Right lobe of liver (tissue), 6 donors: ENCODE data around the gene RSAD2. TPM values are rescaled to one million over a fixed set of nuclear protein-coding genes. Genes with fewer than 3 reads are reported as not detected.
A peak's percentile ranks its signal among the peaks of the same experiment; 100 is the strongest.
"Not testable (repeated sequence)": the region's sequence is repeated elsewhere in the genome, so short reads cannot be mapped to it uniquely, and the experiment has no call there.

Experiments
- ATAC-seq, 4 donors: fragments of 200-7000 bp; cut with Tn5 transposase; one replicate each; pipeline ENCODE4 v1.9.1; 2020; ENCODE audit warnings: mild to moderate bottlenecking in 4 of 4, moderate library complexity in 4 of 4
- DNase-seq, 3 donors: peaks; one replicate each; pipeline ENCODE4 v3.0.0-alpha.2; 2020
- H3K27ac ChIP-seq, 3 donors: fragments of 200-600 bp; one replicate each; pipeline ENCODE4 v1.8.0; 2022
- H3K27me3 ChIP-seq, 2 donors: fragments of 200-600 bp; one replicate each; pipeline ENCODE4 v1.8.0; 2022
- H3K36me3 ChIP-seq, 4 donors: fragments of 200-600 bp; sonication (generic) in 1 of 4; one replicate each; pipeline versions ENCODE4 v1.5.1 to v1.8.0; 2017 to 2022; ENCODE audit warnings: control low read depth in 1 of 4
- H3K4me1 ChIP-seq, 4 donors: fragments of 200-600 bp; sonication (generic) in 1 of 4; one replicate each; pipeline versions ENCODE4 v1.5.1 to v1.8.0; 2017 to 2022; ENCODE audit warnings: control low read depth in 1 of 4
- H3K4me3 ChIP-seq, 3 donors: fragments of 200-600 bp; one replicate each; pipeline ENCODE4 v1.8.0; 2022
- H3K9me3 ChIP-seq, 4 donors: fragments of 200-600 bp; sonication (generic) in 1 of 4; one replicate each; pipeline versions ENCODE4 v1.5.1 to v1.8.0; 2017 to 2022; ENCODE audit warnings: control low read depth in 1 of 4
- POLR2A ChIP-seq: fragments of 450-650 bp; IDR thresholded peaks from one replicate; pipeline ENCODE4 v1.6.1; 2017; ENCODE audit warnings: antibody characterized with exemption, mild to moderate bottlenecking
- WGBS: methylation state at CpG from one replicate; pipeline ENCODE4 v1.1.6; 2018; ENCODE audit warnings: low coverage, low lambda C conversion rate; ENCODE audit not compliant: insufficient coverage; ENCODE audit errors: missing lambda C conversion rate; 5-methylcytosine and 5-hydroxymethylcytosine counted together
- intact Hi-C, 2 donors: fragments of 100-400 bp; cut with DNase I; formaldehyde crosslinking; loops; one replicate each; pipeline versions ENCODE4 v1.11.2 to v1.14.1; 2022
- total RNA-seq, 6 experiments: library from RNA; depleted of rRNA in 2 of 6; stranded (reverse); fragments of >200 nt in 2 of 6; fragmentation: NEBNext Ultra II Directional in 3 of 6; extraction: Animal tissue kit (Norgen Biotek cat#: 25700) in 3 of 6; gene quantifications; one replicate each; pipeline versions ENCODE4 v1.1.0 to v1.2.4, GENCODE V29; 2016 to 2023
- TF ChIP-seq, protein P1 (sequence below), 4 donors: fragments of 200-600 bp in 3 of 4; fragments of 450-650 bp in 1 of 4; IDR thresholded peaks; one replicate each; pipeline versions ENCODE4 v1.5.1 to v1.8.0; 2016 to 2022; ENCODE audit warnings: antibody characterized with exemption in 4 of 4, mild to moderate bottlenecking in 2 of 4
- donor health status: DM: no; HTN: yes; CAD: no.
- donor health status: DM: no; HTN: no; CAD: no.
- donor health status: DM: no; HTN: no; CAD: no.
- donor health status: DM: no; HTN: yes; CAD: no.
- donor health status: DM: no; HTN: yes; CAD: no.

Gene RSAD2
- total RNA-seq, 6 experiments from 2014 or later = 0.37 to 2.7 (median 1.1) TPM

DNA sequence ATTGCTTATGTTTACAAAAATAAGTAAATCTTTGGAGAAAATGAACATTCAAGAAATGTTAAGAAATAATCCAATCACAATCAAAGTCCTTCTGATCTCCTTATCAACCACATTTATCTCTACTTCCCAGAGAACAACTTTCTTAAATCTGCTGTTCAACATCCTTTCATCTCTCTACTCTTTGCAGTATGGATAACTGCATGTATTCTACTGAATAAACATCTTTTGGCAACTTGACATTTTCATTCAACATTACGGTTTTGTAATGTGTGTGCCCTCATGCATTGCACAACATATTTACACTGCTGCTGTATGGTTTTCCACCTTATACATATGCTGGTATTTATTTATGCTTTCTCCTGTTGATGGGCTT lies 21.0 kb upstream of the RSAD2 start:
- Histone ChIP-seq H3K9me3 (peaks cover 0 to 4% (median 0%) of the 10 kb centered on the region in 4 donors), H3K36me3 (peaks cover 0 to 2% (median 0%) of the 10 kb centered on the region in 4 donors), H3K27ac (no peak overlapping the region), H3K4me1 (no peaks in the 10 kb centered on the region), H3K4me3 (no peak overlapping the region), H3K27me3 (no peaks in the 10 kb centered on the region)
- intact Hi-C loops = no loop called here
- DNase-seq = no peak
- TF ChIP-seq POLR2A = no peak
- TF ChIP-seq, protein P1, sequence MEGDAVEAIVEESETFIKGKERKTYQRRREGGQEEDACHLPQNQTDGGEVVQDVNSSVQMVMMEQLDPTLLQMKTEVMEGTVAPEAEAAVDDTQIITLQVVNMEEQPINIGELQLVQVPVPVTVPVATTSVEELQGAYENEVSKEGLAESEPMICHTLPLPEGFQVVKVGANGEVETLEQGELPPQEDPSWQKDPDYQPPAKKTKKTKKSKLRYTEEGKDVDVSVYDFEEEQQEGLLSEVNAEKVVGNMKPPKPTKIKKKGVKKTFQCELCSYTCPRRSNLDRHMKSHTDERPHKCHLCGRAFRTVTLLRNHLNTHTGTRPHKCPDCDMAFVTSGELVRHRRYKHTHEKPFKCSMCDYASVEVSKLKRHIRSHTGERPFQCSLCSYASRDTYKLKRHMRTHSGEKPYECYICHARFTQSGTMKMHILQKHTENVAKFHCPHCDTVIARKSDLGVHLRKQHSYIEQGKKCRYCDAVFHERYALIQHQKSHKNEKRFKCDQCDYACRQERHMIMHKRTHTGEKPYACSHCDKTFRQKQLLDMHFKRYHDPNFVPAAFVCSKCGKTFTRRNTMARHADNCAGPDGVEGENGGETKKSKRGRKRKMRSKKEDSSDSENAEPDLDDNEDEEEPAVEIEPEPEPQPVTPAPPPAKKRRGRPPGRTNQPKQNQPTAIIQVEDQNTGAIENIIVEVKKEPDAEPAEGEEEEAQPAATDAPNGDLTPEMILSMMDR (IDR thresholded peaks at IDR 0.05) = no peak
- ATAC-seq = no peak
- 50% methylated on average over 1 of the region's 1 CpG for WGBS

DNA sequence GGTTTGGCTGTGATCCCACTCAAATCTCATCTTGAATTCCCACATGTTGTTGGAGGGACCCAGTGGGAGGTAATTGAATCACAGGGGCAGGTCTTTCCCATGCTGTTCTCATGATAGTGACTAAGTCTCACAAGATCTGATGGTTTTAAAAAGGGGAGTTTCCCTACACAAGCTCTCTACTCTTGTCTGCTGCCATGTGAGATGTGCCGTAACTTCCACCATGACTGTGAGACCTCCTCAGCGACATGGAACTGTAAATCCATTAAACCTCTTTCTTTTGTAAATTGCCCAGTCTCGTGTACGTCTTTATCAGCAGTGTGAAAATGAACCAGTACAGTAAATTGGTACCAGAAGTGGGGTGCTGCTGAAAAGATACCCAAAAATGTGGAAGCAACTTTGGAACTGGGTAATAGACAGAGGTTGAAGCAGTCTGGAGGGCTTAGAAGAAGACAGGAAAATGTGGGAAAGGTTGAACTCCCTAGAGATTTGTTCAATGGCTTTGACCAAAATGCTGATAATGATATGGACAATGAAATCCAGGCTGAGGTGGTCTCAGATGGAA lies 19.0 kb upstream of the RSAD2 start:
- ATAC-seq, DNase-seq, H3K4me1 ChIP-seq, H3K4me3 ChIP-seq, intact Hi-C loops, H3K9me3 ChIP-seq, H3K36me3 ChIP-seq, H3K27ac ChIP-seq, H3K27me3 ChIP-seq: not testable (repeated sequence)
- 88% methylated on average over 4 of the region's 4 CpGs for WGBS

DNA sequence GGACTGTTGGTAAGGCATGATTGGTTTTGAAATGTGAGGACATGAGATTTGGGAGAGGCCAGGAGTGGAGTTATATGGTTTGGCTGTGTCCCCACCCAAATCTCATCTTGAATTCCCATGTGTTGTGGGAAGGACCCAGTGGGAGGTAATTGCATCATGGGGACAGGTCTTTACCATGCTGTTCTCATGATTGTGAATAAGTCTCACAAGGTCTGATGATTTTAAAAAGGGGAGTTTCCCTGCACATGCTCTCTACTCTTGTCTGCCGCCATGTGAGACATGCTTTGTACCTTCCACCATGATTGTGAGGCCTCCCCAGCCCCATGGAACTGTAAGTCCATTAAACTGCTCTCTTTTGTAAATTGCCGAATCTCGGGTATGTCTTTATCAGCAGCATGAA lies 17.3 kb upstream of the RSAD2 start:
- Histone ChIP-seq H3K27ac (no peak overlapping the region), H3K36me3 (peaks cover 0 to 2% (median 0%) of the 10 kb centered on the region in 4 donors), H3K27me3 (no peaks in the 10 kb centered on the region), H3K4me1 (no peaks in the 10 kb centered on the region), H3K9me3 (peaks cover 0 to 4% (median 0%) of the 10 kb centered on the region in 4 donors), H3K4me3 (no peak overlapping the region)
- intact Hi-C loops = no loop called here
- TF ChIP-seq, protein P1 (IDR thresholded peaks at IDR 0.05) = no peak
- DNase-seq = no peak
- 91% methylated on average over 3 of the region's 3 CpGs for WGBS
- no peak for ATAC-seq

DNA sequence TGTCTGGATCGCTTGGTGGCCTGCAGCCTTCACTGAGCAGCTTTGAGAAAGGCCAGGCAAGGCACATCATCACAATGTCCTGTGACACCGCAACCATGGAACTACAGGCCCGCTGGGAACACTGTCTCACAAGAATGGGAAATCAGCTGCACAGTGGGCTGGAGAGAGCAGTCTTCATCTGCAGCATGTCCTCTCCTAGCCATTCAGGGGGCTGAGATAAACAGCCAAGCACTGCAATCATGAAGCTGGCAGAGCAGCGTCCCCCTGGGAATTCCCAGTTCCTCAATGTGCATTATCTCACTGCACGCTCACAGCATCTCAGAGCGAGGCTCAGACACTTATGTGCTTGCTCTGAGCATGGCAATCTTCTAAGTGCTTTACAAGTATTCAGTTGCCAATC lies 13.8 kb upstream of the RSAD2 start:
- Histone ChIP-seq H3K27ac (no peak overlapping the region), H3K4me1 (peaks cover 0 to 10% (median 4%) of the 10 kb centered on the region in 4 donors), H3K36me3 (peaks cover 0 to 2% (median 0%) of the 10 kb centered on the region in 4 donors), H3K4me3 (no peak overlapping the region), H3K27me3 (no peaks in the 10 kb centered on the region), H3K9me3 (peaks cover 0 to 2% (median 0%) of the 10 kb centered on the region in 4 donors)
- intact Hi-C loops = no loop called here
- DNase-seq (no peak), ATAC-seq (no peak)
- 62% methylated on average over 3 of the region's 6 CpGs for WGBS
- TF ChIP-seq, protein P1 (IDR thresholded peaks at IDR 0.05) = no peak
- no peak for TF ChIP-seq POLR2A

DNA sequence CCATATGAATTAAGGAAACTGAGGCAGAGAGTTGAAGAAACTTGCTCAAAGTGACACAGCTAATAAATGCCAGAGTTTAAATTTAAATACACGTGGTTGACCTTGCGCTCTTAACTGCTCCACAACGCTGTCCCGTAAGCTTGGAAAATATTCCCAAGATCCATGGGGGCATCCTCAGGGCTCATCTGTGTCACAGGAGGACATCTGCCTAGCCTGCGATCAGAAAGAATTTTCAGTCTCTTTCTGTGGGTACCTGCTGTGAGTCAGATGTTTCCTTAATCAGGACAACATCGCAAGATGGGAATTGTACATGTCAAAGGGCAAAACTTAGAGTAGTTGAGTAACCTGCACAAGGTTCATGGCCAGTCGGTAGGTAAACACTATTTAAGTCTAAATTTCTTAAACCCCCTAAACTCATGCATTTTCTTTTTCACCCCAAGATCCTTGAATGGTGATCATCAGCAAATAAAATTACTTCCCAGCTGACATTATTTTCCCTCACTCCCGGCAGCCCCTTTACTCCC lies 13.3 kb upstream of the RSAD2 start:
- intact Hi-C loops = no loop called here
- ATAC-seq (peak in 1 of 4 donors; percentile 26), DNase-seq (no peak)
- Histone ChIP-seq H3K36me3 (peaks cover 0 to 2% (median 0%) of the 10 kb centered on the region in 4 donors), H3K27me3 (no peaks in the 10 kb centered on the region), H3K9me3 (no peaks in the 10 kb centered on the region), H3K27ac (no peak overlapping the region), H3K4me3 (no peak overlapping the region), H3K4me1 (peaks cover 0 to 10% (median 4%) of the 10 kb centered on the region in 4 donors)
- TF ChIP-seq, protein P1 (IDR thresholded peaks at IDR 0.05) = no peak
- no peak for TF ChIP-seq POLR2A
- WGBS = 45% methylated on average over 8 of the region's 8 CpGs
